Islet precursor cell (in vitro differentiated cells): ENCODE results near the gene PSTPIP2.
"Not testable (repeated sequence)": the region's sequence is repeated elsewhere in the genome, so short reads cannot be mapped to it uniquely, and the experiment has no call there.

ENCODE experiments used
- DNase-seq: peaks from one replicate; pipeline ENCODE4 v3.0.0-alpha.2; 2018

Gene PSTPIP2

GRCh38 chr18:45980229-45980628, 91.8 kb downstream of the PSTPIP2 start:
- no peak for DNase-seq

GRCh38 chr18:45978084-45978483, 94.0 kb downstream of the PSTPIP2 start:
- DNase-seq: peak; percentile 79

GRCh38 chr18:45976974-45977373, 95.1 kb downstream of the PSTPIP2 start:
- DNase-seq: no peak

- DNase-seq: no peak
Observed at GRCh38 chr18:45976566-45976965, 95.5 kb downstream of the PSTPIP2 start.

- DNase-seq: peak; percentile 73
Observed at GRCh38 chr18:45974088-45974536, 97.9 kb downstream of the PSTPIP2 start.

GRCh38 chr18:45967007-45967706, 104.9 kb downstream of the PSTPIP2 start, which contains the start of gene EPG5:
EPG5 (minus strand) TSS chr18:45967329; CDS start chr18:45967239, 90 bp downstream.
- peak; percentile 99 for DNase-seq

GRCh38 chr18:45964913-45965312, 107.1 kb downstream of the PSTPIP2 start:
- not testable (repeated sequence) for DNase-seq

- no peak for DNase-seq
Observed at GRCh38 chr18:45962866-45963265, 109.2 kb downstream of the PSTPIP2 start.

GRCh38 chr18:45962461-45962860, 109.6 kb downstream of the PSTPIP2 start:
- DNase-seq: peak; percentile 65

- DNase-seq: not testable (repeated sequence)
Observed at GRCh38 chr18:45959484-45959883, 112.6 kb downstream of the PSTPIP2 start.

- DNase-seq: no peak
Observed at GRCh38 chr18:45958730-45959129, 113.3 kb downstream of the PSTPIP2 start.

- no peak for DNase-seq
Observed at GRCh38 chr18:45958027-45958426, 114.0 kb downstream of the PSTPIP2 start.

- no peak for DNase-seq
Observed at GRCh38 chr18:45957100-45957499, 115.0 kb downstream of the PSTPIP2 start.

GRCh38 chr18:45954070-45954934, 117.8 kb downstream of the PSTPIP2 start:
- DNase-seq: no peak

GRCh38 chr18:45951016-45951714, 120.9 kb downstream of the PSTPIP2 start:
- peak; percentile 60 for DNase-seq

- no peak for DNase-seq
Observed at GRCh38 chr18:45945669-45946068, 126.4 kb downstream of the PSTPIP2 start.

- DNase-seq: no peak
Observed at GRCh38 chr18:45940724-45941123, 131.3 kb downstream of the PSTPIP2 start.

- DNase-seq: no peak
Observed at GRCh38 chr18:45939236-45939635, 132.8 kb downstream of the PSTPIP2 start.

- no peak for DNase-seq
Observed at GRCh38 chr18:45938488-45938935, 133.5 kb downstream of the PSTPIP2 start.

GRCh38 chr18:45935591-45936335, 136.3 kb downstream of the PSTPIP2 start:
- no peak for DNase-seq
